Breast epithelium (tissue), 3 donors: ENCODE results near the gene ZNF677.

ENCODE experiments used
- POLR2A ChIP-seq: fragments of 450-650 bp; IDR thresholded peaks from one replicate; pipeline ENCODE4 v1.6.1; 2016; ENCODE audit warnings: antibody characterized with exemption, mild to moderate bottlenecking, moderate library complexity
- TF ChIP-seq, protein P1 (sequence below), 3 donors: fragments of 450-650 bp; IDR thresholded peaks; one replicate each; pipeline ENCODE4 v1.5.1; 2016 to 2017; ENCODE audit warnings: antibody characterized with exemption in 3 of 3, mild to moderate bottlenecking in 3 of 3, moderate library complexity in 3 of 3

GRCh38 chr19:53254411-53255341 is at the start of gene ZNF677:
- TF ChIP-seq, protein P1, sequence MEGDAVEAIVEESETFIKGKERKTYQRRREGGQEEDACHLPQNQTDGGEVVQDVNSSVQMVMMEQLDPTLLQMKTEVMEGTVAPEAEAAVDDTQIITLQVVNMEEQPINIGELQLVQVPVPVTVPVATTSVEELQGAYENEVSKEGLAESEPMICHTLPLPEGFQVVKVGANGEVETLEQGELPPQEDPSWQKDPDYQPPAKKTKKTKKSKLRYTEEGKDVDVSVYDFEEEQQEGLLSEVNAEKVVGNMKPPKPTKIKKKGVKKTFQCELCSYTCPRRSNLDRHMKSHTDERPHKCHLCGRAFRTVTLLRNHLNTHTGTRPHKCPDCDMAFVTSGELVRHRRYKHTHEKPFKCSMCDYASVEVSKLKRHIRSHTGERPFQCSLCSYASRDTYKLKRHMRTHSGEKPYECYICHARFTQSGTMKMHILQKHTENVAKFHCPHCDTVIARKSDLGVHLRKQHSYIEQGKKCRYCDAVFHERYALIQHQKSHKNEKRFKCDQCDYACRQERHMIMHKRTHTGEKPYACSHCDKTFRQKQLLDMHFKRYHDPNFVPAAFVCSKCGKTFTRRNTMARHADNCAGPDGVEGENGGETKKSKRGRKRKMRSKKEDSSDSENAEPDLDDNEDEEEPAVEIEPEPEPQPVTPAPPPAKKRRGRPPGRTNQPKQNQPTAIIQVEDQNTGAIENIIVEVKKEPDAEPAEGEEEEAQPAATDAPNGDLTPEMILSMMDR (IDR thresholded peaks at IDR 0.05) = no peak
- no peak for TF ChIP-seq POLR2A
